ENCODE results near the gene ERFL. TPM values are rescaled to one million over a fixed set of nuclear protein-coding genes. Genes with fewer than 3 reads are reported as not detected.

The ERFL gene
- total and polyA plus RNA-seq, 2 experiments from 2014 or later, result 0.69 TPM; not detected in 1

DNA sequence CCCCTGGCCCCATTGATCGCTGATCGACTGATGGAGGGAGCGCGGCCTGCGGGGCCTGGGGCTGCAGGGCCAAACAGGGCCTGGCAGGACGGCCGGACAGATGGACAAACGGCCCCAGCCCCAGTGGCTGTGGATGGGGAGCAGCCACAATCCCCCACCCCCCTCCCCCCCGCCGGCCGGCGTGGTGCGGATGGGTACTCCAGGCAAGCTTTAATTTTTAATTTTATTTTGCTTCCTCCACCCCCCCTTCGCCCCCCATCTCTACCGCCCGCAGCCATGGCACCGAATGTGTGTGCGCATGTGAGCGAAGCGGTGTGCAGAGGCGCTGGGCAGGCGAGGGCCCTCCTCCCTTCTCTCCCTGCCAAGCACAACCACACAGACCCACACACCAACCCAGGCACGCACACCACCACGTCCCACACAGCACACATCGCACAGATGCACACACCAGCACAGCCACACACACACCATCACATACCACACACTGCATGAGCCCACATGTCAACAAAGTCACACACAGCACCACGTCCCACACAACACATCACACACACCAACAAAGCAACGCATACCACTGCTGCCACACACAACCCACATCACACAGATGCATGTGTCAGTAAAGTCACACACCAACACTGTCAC, 12.4 kb downstream of the ERFL start:
- Histone ChIP-seq H3K4me2 (peak overlapping the region; percentile 74; the same call in 1 of the 2 replicates), H2AFZ (no peak overlapping the region), H3F3A (replicated peaks; ENCODE audit: low read depth) (peaks cover 8% of the 10 kb centered on the region; the same call in 1 of the 2 replicates), H3K4me1 (ENCODE audit: insufficient read depth) (peaks cover 5% of the 10 kb centered on the region; the same call in 1 of the 2 replicates), H4K20me1 (replicated peaks; ENCODE audit: insufficient read depth) (no peaks in the 10 kb centered on the region; the same call in 1 of the 2 replicates), H3K4me3 (no peak overlapping the region), H3K36me3 (ENCODE audit: insufficient read depth) (no peaks in the 10 kb centered on the region), H3K9me2 (ENCODE audit: insufficient read depth) (no peaks in the 10 kb centered on the region), H3K27me3 (ENCODE audit: insufficient read depth) (peaks cover 100% of the 10 kb centered on the region), H3K27ac (ENCODE audit: low read depth) (no peak overlapping the region), H3K79me2 (replicated peaks; ENCODE audit: insufficient read depth) (no peaks in the 10 kb centered on the region)
- H3K27ac Mint-ChIP-seq, result no peak overlapping the region
- 0 out of 3 replicates have a peak, but pooled peaks cover 3% of the 10 kb centered on the region for H3K9me3 Mint-ChIP-seq
- no peak overlapping the region for H3K4me3 Mint-ChIP-seq
- TF ChIP-seq, protein P1, sequence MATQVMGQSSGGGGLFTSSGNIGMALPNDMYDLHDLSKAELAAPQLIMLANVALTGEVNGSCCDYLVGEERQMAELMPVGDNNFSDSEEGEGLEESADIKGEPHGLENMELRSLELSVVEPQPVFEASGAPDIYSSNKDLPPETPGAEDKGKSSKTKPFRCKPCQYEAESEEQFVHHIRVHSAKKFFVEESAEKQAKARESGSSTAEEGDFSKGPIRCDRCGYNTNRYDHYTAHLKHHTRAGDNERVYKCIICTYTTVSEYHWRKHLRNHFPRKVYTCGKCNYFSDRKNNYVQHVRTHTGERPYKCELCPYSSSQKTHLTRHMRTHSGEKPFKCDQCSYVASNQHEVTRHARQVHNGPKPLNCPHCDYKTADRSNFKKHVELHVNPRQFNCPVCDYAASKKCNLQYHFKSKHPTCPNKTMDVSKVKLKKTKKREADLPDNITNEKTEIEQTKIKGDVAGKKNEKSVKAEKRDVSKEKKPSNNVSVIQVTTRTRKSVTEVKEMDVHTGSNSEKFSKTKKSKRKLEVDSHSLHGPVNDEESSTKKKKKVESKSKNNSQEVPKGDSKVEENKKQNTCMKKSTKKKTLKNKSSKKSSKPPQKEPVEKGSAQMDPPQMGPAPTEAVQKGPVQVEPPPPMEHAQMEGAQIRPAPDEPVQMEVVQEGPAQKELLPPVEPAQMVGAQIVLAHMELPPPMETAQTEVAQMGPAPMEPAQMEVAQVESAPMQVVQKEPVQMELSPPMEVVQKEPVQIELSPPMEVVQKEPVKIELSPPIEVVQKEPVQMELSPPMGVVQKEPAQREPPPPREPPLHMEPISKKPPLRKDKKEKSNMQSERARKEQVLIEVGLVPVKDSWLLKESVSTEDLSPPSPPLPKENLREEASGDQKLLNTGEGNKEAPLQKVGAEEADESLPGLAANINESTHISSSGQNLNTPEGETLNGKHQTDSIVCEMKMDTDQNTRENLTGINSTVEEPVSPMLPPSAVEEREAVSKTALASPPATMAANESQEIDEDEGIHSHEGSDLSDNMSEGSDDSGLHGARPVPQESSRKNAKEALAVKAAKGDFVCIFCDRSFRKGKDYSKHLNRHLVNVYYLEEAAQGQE (IDR thresholded peaks at IDR 0.05; ENCODE audit: unreplicated experiment), result no peak
- TF ChIP-seq JUNB (IDR thresholded peaks at IDR 0.05; ENCODE audit: unreplicated experiment), result no peak
- ATAC-seq (no peak), DNase-seq (ENCODE audit: low spot score) (no peak)
- peaks cover 36% of the 10 kb centered on the region for H3K27me3 Mint-ChIP-seq (ENCODE audit: insufficient read depth, low read depth, poor library complexity)
- H3K36me3 Mint-ChIP-seq (ENCODE audit: low read depth), result no peaks in the 10 kb centered on the region; the same call in 2 of the 3 replicates
- H3K4me1 Mint-ChIP-seq, result peaks cover 8% of the 10 kb centered on the region

DNA sequence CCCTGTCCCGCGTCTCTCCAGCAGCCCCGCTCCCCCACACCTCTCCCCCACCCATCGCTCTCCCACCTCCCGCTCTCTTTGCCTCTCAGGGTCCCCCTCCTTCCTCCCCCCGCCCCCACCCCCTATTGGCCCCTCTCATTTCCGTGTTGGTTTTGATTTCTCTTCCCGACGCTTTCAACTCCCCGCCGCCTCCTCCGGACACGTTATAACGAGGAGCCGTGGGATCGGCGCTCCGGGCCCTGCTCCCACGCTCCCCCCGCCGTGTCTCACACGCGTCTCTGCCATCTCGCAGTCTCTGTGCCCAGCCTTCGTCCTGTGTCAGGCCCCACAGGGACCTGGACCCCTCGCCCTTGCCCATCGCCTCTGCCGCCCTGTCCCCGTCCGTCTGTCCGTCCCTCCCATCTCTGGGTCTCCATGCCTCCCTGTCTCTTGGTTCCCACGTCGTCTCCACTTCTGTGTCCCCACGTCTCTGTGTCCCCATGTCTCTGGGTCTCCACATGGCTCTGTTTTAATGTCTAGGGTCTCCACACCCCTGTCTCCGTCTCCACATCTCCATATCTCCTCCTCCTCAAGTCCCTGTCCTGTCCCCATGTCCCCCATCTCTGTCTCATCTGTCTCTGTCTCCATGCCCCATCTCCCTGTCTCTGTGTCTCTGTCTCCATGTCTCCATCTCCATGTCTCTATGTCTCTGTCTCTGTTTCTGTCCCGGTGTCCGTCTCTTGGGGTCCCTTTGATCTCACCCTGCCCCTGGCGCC, 13.1 kb downstream of the ERFL start:
- Histone ChIP-seq H3K4me3 (peak overlapping the region; percentile 43), H3K36me3 (ENCODE audit: insufficient read depth) (no peaks in the 10 kb centered on the region), H3K79me2 (replicated peaks; ENCODE audit: insufficient read depth) (no peaks in the 10 kb centered on the region), H4K20me1 (replicated peaks; ENCODE audit: insufficient read depth) (no peaks in the 10 kb centered on the region; the same call in 1 of the 2 replicates), H3K27ac (ENCODE audit: low read depth) (no peak overlapping the region), H3K4me1 (ENCODE audit: insufficient read depth) (peaks cover 5% of the 10 kb centered on the region; the same call in 1 of the 2 replicates), H2AFZ (no peak overlapping the region), H3K27me3 (ENCODE audit: insufficient read depth) (peaks cover 100% of the 10 kb centered on the region), H3F3A (replicated peaks; ENCODE audit: low read depth) (peaks cover 4% of the 10 kb centered on the region; the same call in 1 of the 2 replicates), H3K4me2 (peak overlapping the region; percentile 74), H3K9me2 (ENCODE audit: insufficient read depth) (no peaks in the 10 kb centered on the region)
- Mint-ChIP-seq H3K36me3 (ENCODE audit: low read depth) (no peaks in the 10 kb centered on the region; the same call in 2 of the 3 replicates), H3K4me1 (peaks cover 8% of the 10 kb centered on the region), H3K27me3 (ENCODE audit: insufficient read depth, low read depth, poor library complexity) (peaks cover 43% of the 10 kb centered on the region), H3K9me3 (0 out of 3 replicates have a peak, but pooled peaks cover 3% of the 10 kb centered on the region), H3K4me3 (no peak overlapping the region), H3K27ac (no peak overlapping the region)
- DNase-seq (ENCODE audit: low spot score) (peak; percentile 45), ATAC-seq (no peak)
- TF ChIP-seq EZH2 (IDR thresholded peaks at IDR 0.05; ENCODE audit: low read depth, unreplicated experiment) (peak; percentile 88), ZNF331 (CRISPR knock-in tag; IDR thresholded peaks at IDR 0.05; ENCODE audit: low read depth) (no peak), POLR2AphosphoS5 (IDR thresholded peaks at IDR 0.05; ENCODE audit: low read depth) (no peak)
- TF ChIP-seq, protein P2, sequence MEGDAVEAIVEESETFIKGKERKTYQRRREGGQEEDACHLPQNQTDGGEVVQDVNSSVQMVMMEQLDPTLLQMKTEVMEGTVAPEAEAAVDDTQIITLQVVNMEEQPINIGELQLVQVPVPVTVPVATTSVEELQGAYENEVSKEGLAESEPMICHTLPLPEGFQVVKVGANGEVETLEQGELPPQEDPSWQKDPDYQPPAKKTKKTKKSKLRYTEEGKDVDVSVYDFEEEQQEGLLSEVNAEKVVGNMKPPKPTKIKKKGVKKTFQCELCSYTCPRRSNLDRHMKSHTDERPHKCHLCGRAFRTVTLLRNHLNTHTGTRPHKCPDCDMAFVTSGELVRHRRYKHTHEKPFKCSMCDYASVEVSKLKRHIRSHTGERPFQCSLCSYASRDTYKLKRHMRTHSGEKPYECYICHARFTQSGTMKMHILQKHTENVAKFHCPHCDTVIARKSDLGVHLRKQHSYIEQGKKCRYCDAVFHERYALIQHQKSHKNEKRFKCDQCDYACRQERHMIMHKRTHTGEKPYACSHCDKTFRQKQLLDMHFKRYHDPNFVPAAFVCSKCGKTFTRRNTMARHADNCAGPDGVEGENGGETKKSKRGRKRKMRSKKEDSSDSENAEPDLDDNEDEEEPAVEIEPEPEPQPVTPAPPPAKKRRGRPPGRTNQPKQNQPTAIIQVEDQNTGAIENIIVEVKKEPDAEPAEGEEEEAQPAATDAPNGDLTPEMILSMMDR (conservative IDR thresholded peaks at IDR 0.05; ENCODE audit: low read depth in 2 of 2), result no peak
- TF ChIP-seq, protein P3, sequence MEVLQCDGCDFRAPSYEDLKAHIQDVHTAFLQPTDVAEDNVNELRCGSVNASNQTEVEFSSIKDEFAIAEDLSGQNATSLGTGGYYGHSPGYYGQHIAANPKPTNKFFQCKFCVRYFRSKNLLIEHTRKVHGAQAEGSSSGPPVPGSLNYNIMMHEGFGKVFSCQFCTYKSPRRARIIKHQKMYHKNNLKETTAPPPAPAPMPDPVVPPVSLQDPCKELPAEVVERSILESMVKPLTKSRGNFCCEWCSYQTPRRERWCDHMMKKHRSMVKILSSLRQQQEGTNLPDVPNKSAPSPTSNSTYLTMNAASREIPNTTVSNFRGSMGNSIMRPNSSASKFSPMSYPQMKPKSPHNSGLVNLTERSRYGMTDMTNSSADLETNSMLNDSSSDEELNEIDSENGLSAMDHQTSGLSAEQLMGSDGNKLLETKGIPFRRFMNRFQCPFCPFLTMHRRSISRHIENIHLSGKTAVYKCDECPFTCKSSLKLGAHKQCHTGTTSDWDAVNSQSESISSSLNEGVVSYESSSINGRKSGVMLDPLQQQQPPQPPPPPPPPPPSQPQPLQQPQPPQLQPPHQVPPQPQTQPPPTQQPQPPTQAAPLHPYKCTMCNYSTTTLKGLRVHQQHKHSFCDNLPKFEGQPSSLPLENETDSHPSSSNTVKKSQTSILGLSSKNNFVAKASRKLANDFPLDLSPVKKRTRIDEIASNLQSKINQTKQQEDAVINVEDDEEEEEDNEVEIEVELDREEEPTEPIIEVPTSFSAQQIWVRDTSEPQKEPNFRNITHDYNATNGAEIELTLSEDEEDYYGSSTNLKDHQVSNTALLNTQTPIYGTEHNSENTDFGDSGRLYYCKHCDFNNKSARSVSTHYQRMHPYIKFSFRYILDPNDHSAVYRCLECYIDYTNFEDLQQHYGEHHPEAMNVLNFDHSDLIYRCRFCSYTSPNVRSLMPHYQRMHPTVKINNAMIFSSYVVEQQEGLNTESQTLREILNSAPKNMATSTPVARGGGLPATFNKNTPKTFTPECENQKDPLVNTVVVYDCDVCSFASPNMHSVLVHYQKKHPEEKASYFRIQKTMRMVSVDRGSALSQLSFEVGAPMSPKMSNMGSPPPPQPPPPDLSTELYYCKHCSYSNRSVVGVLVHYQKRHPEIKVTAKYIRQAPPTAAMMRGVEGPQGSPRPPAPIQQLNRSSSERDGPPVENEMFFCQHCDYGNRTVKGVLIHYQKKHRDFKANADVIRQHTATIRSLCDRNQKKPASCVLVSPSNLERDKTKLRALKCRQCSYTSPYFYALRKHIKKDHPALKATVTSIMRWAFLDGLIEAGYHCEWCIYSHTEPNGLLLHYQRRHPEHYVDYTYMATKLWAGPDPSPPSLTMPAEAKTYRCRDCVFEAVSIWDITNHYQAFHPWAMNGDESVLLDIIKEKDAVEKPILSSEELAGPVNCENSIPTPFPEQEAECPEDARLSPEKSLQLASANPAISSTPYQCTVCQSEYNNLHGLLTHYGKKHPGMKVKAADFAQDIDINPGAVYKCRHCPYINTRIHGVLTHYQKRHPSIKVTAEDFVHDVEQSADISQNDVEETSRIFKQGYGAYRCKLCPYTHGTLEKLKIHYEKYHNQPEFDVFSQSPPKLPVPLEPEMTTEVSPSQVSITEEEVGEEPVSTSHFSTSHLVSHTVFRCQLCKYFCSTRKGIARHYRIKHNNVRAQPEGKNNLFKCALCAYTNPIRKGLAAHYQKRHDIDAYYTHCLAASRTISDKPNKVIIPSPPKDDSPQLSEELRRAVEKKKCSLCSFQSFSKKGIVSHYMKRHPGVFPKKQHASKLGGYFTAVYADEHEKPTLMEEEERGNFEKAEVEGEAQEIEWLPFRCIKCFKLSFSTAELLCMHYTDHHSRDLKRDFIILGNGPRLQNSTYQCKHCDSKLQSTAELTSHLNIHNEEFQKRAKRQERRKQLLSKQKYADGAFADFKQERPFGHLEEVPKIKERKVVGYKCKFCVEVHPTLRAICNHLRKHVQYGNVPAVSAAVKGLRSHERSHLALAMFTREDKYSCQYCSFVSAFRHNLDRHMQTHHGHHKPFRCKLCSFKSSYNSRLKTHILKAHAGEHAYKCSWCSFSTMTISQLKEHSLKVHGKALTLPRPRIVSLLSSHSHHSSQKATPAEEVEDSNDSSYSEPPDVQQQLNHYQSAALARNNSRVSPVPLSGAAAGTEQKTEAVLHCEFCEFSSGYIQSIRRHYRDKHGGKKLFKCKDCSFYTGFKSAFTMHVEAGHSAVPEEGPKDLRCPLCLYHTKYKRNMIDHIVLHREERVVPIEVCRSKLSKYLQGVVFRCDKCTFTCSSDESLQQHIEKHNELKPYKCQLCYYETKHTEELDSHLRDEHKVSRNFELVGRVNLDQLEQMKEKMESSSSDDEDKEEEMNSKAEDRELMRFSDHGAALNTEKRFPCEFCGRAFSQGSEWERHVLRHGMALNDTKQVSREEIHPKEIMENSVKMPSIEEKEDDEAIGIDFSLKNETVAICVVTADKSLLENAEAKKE (CRISPR knock-in tag; IDR thresholded peaks at IDR 0.05), result no peak

Data from GM23338 (cell line).